Suprapubic skin (tissue), 4 donors: Measurements from ENCODE around the gene RNLS.

ENCODE experiments used
- CTCF ChIP-seq, 2 donors: fragments of 200-600 bp in 1 of 2; fragments of 450-650 bp in 1 of 2; sonication (generic) in 1 of 2; IDR thresholded peaks; one replicate each; pipeline ENCODE4 v1.5.1; 2016 to 2019; ENCODE audit warnings: antibody characterized with exemption in 2 of 2, mild to moderate bottlenecking in 1 of 2, moderate library complexity in 1 of 2
- EP300 ChIP-seq: sonication (generic); formaldehyde crosslinking; IDR thresholded peaks from one replicate; pipeline ENCODE4 v1.6.1; 2017; ENCODE audit warnings: antibody characterized with exemption
- POLR2A ChIP-seq, 2 donors: fragments of 450-650 bp; IDR thresholded peaks; one replicate each; pipeline ENCODE4 v1.6.1; 2017; ENCODE audit warnings: antibody characterized with exemption in 2 of 2, mild to moderate bottlenecking in 2 of 2, moderate library complexity in 2 of 2
- POLR2AphosphoS5 ChIP-seq, 3 donors: sonication (generic); formaldehyde crosslinking; IDR thresholded peaks; one replicate each; pipeline ENCODE4 v1.6.1; 2017; ENCODE audit warnings: antibody characterized with exemption in 3 of 3

GRCh38 chr10:88418871-88419270 lies 164.2 kb downstream of the RNLS start:
- TF ChIP-seq CTCF (IDR thresholded peaks at IDR 0.05) (no peak), EP300 (no peak), POLR2A (IDR thresholded peaks at IDR 0.05) (no peak), POLR2AphosphoS5 (IDR thresholded peaks at IDR 0.05) (no peak)
